NCI-H1436 treated with DMSO at 0.1 percent for 48 hours (cell line): ENCODE data around the gene DHX32.
"Not testable (repeated sequence)": the region's sequence is repeated elsewhere in the genome, so short reads cannot be mapped to it uniquely, and the experiment has no call there.

Experiments
- DNase-seq: peaks from one replicate; lab custom pipeline; 2025; lab: John Stamatoyannopoulos, UW

Gene DHX32

GRCh38 chr10:125896088-125896934 lies 15.2 kb upstream of the DHX32 start, which contains the start of gene FANK1:
Gene FANK1, plus strand, starts transcription at chr10:125896564. Its CDS starts 79 bp downstream, at chr10:125896643.
- peak; percentile 23 for DNase-seq

GRCh38 chr10:125895130-125896087 lies 14.3 kb upstream of the DHX32 start:
- not testable (repeated sequence) for DNase-seq

DNA sequence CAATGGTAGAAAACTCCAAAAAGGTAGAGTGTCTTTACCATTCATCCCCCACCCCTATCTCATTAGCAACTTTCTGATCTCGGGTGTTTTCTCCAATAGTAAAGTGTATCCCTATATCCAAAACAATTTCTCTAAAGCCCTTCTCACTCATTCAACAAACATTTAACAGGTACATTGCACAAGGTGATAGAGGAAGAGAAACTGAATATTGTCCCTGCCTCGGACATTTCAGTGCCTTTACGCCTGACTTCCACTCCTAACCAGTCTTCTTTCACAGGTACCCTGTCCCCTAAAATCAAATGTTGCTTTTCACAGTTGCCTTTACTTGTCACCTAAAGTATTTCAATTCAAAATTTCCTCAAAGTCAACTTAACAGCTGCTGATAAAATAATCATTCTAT lies 13.1 kb upstream of the DHX32 start:
- DNase-seq, result not testable (repeated sequence)

GRCh38 chr10:125892402-125892801 lies 11.3 kb upstream of the DHX32 start:
- DNase-seq, result not testable (repeated sequence)

DNA sequence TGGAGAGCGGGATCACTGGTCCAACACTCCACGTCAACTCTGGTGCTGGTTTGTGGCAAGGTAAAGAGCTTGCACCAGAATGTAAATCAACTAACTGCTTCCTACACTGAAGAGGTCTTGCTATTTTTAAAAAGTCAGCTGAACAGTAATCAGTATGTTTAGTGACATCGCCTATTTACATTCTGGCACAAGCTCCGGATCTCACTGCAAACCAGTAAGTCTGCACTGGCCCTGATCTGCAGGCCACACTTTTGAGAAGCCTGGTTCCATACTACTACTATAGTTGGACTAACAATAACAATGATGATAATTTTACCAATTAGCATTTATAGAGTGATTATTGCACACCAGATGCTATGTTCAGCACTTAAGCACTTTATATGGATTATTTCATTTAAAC lies 8.3 kb upstream of the DHX32 start:
- DNase-seq, result not testable (repeated sequence)

DNA sequence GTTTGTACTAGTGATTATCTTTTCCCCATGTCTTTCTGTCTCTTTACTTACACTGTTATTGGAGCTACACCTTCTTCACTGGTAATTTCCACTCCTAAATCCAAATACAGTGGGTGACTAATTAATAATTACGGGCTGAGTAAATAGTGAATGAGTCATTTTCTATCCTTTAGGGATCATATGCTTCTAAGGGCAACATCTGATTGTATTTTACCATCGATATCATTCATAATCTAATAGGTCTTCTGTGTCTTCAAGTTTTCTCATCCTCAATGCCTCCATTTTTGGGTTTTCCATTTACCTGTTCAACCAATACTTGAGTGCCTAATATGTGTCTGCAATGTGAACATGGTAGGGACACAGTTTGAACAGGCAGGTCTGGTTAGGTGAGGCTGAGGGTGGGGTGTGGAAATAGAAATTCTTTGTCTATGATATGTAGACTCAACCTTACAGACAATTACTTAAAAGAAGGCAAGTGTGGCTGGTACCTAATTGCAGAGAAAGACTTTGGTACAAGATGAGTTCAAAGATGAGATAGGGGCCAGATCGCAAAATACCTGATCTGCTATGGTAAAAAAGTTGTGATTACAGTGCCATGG lies 5.9 kb upstream of the DHX32 start:
- no peak for DNase-seq

DNA sequence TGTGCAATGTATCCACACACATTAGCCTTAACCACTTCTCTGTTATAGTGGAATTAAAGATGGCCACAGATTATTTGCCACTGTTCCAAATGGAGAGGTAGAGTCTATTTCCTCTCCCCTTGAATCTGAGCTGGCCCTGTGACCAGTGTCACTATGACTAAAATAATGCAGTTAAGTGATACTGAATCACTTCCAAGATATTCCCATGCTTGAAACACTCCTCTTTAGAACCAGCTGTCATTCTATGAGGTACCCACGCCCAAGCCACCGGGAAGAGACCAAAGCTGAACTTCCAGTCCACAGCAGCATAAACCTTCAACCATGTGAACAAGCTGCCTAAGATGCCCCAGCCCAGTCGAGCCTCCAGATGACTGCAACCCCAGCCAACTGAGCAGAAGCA lies 2.1 kb upstream of the DHX32 start:
- no peak for DNase-seq

- DNase-seq, result no peak
Measured at GRCh38 chr10:125882596-125882995, 1.5 kb upstream of the DHX32 start.

DNA sequence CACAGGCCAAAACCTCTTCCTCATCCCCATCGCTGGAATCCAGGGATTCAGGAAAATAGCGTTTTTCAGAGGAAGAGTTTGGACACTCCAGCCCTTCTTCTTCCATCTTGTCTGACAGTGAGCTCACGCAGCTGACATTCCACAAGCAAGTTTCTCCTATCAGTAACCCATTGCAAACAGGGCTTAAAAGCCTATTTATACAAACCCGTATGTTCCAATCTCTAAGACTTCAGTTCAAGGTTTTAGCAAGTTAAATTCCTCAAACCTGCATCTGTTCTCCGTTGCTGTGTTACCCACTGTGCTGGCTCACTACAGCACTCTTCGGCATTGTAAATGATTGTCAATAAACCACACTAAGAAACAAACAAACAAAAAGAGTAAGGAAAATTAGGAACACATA lies 373 bp downstream of the DHX32 start:
- DNase-seq, result no peak

GRCh38 chr10:125878957-125879835 lies 1.9 kb downstream of the DHX32 start:
- no peak for DNase-seq

DNA sequence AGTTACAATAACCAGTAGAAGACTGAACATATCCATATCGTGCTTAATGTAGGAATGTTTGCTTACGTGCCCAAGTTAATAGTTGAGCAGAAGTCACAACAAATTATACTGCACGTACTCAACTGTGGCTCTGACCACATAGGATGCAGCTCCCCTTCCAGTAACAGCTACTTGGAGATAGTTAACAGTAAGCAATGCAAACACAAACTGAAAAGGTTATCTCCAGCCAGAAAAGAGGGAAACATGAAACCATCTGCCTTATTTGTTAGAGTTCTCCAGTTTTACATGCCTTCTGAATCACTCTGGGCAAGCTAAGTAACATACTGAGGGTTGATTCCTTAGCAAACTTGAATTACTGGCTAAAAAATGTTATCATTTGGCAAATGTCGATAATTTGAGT lies 9.8 kb downstream of the DHX32 start:
- DNase-seq, result no peak

- no peak for DNase-seq
Measured at GRCh38 chr10:125868372-125868975, 12.6 kb downstream of the DHX32 start.

DNA sequence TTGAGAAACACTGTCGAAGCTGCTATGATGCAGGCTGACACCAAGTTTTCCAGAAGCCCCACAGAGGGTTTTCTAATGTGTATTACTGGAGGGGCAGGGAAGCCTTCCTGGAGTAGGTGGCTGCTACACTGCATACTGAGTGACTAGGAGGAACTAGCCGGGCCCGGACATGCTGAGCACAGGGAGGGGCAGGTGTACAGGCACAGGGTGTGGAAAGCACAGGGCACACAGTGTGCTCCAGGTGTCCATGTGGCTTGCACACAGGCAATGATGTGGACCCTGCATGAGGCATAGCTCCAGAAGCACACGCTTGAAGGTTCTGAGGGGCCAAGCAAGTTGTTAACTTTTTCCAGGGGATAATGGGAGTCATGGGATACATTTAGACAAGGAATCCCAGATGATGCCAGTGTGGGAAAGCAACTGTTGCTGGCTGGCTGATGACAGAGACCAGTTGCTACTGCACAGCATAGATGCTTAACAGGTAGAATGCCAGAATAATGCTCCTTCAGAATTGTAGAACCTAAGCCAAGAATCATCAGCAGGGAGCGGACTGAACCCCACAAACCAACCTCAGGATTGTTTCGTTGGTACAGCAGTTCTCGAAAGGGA lies 14.6 kb downstream of the DHX32 start:
- no peak for DNase-seq

- DNase-seq, result no peak
Measured at GRCh38 chr10:125865120-125865519, 16.0 kb downstream of the DHX32 start.

- DNase-seq, result peak; percentile 38
Measured at GRCh38 chr10:125859128-125859817, 21.8 kb downstream of the DHX32 start.

DNA sequence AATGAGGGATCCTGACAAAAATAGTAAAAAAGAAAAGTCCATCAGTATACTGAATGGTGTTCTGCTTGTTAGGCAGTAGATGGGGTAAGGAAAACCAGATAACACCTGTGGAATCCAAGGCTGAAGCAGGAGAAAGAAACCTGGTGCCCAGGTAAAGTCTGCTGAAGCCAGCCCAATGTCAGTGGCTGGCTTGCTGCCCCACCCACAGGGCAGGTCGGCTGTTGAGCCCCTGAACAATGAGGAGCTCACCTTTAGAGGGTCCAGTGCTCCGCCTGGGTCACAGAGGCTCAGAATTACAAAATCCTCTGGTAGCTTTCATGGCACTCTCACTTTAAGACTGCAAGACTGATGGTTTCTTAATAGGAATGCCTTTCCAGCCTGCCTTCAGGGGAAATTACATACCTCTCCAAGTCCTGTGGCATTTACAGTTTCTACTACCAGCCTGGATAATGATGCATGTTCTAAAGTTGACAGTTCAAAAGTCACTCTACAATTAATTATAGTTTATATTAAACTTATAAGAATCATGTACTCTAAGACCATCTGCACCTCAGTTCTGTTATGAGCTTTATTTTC lies 23.8 kb downstream of the DHX32 start:
- no peak for DNase-seq

- DNase-seq, result no peak
Measured at GRCh38 chr10:125852487-125852886, 28.6 kb downstream of the DHX32 start.

DNA sequence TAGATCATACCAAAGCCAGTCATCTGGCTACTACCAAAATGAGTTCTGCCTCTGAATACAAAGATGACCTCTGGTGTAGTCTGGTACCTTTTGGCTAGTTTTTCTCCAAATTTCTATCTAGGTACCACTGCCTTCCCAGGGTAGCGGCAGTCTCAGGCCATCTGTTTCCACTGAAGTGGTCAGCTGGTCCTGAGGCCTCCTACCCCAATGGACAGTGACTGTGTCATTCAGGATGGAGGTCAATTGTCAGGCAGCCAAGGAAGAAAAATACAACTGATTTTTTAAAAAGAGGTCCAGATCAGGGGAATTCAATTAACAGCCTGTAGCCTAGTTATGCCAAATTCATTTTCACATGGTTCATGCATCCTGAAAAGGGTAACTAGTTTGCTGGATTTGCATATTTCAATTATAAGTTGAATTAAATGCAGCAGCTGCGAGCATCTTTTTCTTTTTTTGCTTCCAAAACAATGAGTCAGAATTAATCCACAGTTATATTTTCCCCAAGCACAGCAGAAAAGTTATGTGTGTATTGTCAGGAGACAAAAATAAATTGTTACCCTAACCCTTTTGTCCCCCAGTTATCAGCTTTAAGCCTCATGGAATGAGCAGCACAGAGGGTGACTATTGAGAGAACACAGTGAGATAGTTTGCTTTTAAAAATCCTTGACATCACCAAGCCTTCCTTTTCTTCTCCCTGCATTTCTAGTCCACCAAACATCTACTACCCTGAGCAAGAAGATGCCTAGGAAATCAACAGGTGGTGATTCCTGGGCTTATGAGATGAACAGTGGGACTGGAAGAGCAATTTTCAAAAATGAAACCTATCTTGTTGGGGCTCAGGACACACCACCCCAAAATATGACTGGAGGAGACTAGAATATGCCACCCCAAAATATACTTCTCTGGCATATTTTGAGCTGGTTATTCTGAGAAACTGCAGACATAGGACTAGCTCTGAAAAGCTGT lies 30.0 kb downstream of the DHX32 start:
- no peak for DNase-seq
